ENCODE data around the gene ZNF493. TPM values are rescaled to one million over a fixed set of nuclear protein-coding genes. Genes with fewer than 3 reads are reported as not detected.

Gene ZNF493
- total and polyA plus RNA-seq, 2 experiments from 2014 or later = 8.3 to 8.6 TPM

- Histone ChIP-seq H3K9ac (no peak overlapping the region), H3K9me3 (ENCODE audit: low read depth) (no peaks in the 10 kb centered on the region), H3K27ac (no peak overlapping the region), H3K79me2 (ENCODE audit: insufficient read depth) (peaks cover 8% of the 10 kb centered on the region), H3K36me3 (ENCODE audit: low read depth) (peaks cover 82% of the 10 kb centered on the region), H3K4me2 (ENCODE audit: unreplicated experiment) (no peak overlapping the region), H4K20me1 (ENCODE audit: insufficient read depth) (no peaks in the 10 kb centered on the region), H3K9me2 (ENCODE audit: insufficient read depth) (no peaks in the 10 kb centered on the region), H3F3A (ENCODE audit: insufficient read depth) (no peaks in the 10 kb centered on the region), H3K4me1 (ENCODE audit: insufficient read depth) (no peaks in the 10 kb centered on the region), H2AFZ (no peak overlapping the region), H3K27me3 (replicated peaks; ENCODE audit: insufficient read depth) (no peaks in the 10 kb centered on the region), H3K4me3 (no peak overlapping the region)
- in situ Hi-C loops (cut with MboI) = no loop called here
- no peak for TF ChIP-seq EZH2 (IDR thresholded peaks at IDR 0.05; ENCODE audit: insufficient read depth, poor library complexity, severe bottlenecking)
- 88 to 93% methylated on average over 1 of the region's 1 CpG for WGBS, 2 experiments (ENCODE audit: low coverage in 1 of 2, low lambda C conversion rate in 2 of 2, missing lambda C conversion rate in 2 of 2)
- no peak for DNase-seq
Measured at GRCh38 chr19:21410166-21410565, 13.2 kb downstream of the ZNF493 start.

GRCh38 chr19:21422244-21422643 is 25.3 kb downstream of the ZNF493 start:
- Histone ChIP-seq H3K27ac (no peak overlapping the region), H3K9me3 (ENCODE audit: low read depth) (peaks cover 16% of the 10 kb centered on the region), H3K36me3 (ENCODE audit: low read depth) (peaks cover 27% of the 10 kb centered on the region), H3K4me1 (ENCODE audit: insufficient read depth) (no peaks in the 10 kb centered on the region), H3K27me3 (replicated peaks; ENCODE audit: insufficient read depth) (no peaks in the 10 kb centered on the region), H3K4me3 (no peak overlapping the region), H3K79me2 (ENCODE audit: insufficient read depth) (no peaks in the 10 kb centered on the region), H2AFZ (no peak overlapping the region), H4K20me1 (ENCODE audit: insufficient read depth) (no peaks in the 10 kb centered on the region), H3K9ac (no peak overlapping the region), H3K4me2 (ENCODE audit: unreplicated experiment) (no peak overlapping the region), H3K9me2 (ENCODE audit: insufficient read depth) (no peaks in the 10 kb centered on the region), H3F3A (ENCODE audit: insufficient read depth) (no peaks in the 10 kb centered on the region)
- no peak for TF ChIP-seq EZH2phosphoT487 (IDR thresholded peaks at IDR 0.05; ENCODE audit: insufficient read depth, low read depth)
- no peak for TF ChIP-seq EZH2 (IDR thresholded peaks at IDR 0.05; ENCODE audit: insufficient read depth, poor library complexity, severe bottlenecking)
- DNase-seq = no peak
- in situ Hi-C loops (cut with MboI) = no loop called here

- Histone ChIP-seq H3K9me3 (ENCODE audit: low read depth) (peaks cover 16% of the 10 kb centered on the region), H3K9me2 (ENCODE audit: insufficient read depth) (no peaks in the 10 kb centered on the region), H3K79me2 (ENCODE audit: insufficient read depth) (no peaks in the 10 kb centered on the region), H2AFZ (no peak overlapping the region), H3K4me2 (ENCODE audit: unreplicated experiment) (no peak overlapping the region), H3K4me1 (ENCODE audit: insufficient read depth) (no peaks in the 10 kb centered on the region), H3K27me3 (replicated peaks; ENCODE audit: insufficient read depth) (no peaks in the 10 kb centered on the region), H3K4me3 (no peak overlapping the region), H3K36me3 (ENCODE audit: low read depth) (peaks cover 27% of the 10 kb centered on the region), H3K27ac (no peak overlapping the region), H3K9ac (no peak overlapping the region), H4K20me1 (ENCODE audit: insufficient read depth) (no peaks in the 10 kb centered on the region), H3F3A (ENCODE audit: insufficient read depth) (no peaks in the 10 kb centered on the region)
- no peak for TF ChIP-seq EZH2 (IDR thresholded peaks at IDR 0.05; ENCODE audit: insufficient read depth, poor library complexity, severe bottlenecking)
- WGBS, 2 experiments (ENCODE audit: low coverage in 1 of 2, low lambda C conversion rate in 2 of 2, missing lambda C conversion rate in 2 of 2) = 90 to 94% methylated on average over 1 of the region's 1 CpG
- in situ Hi-C loops (cut with MboI) = no loop called here
- no peak for DNase-seq
Measured at GRCh38 chr19:21423057-21424041, 26.4 kb downstream of the ZNF493 start.

- TF ChIP-seq EZH2phosphoT487 (IDR thresholded peaks at IDR 0.05; ENCODE audit: insufficient read depth, low read depth) (no peak), EZH2 (IDR thresholded peaks at IDR 0.05; ENCODE audit: insufficient read depth, poor library complexity, severe bottlenecking) (no peak)
- WGBS, 2 experiments (ENCODE audit: low coverage in 1 of 2, low lambda C conversion rate in 2 of 2, missing lambda C conversion rate in 2 of 2) = 85 to 90% methylated on average over 5 of the region's 5 CpGs
Measured at GRCh38 chr19:21430675-21431074, 33.7 kb downstream of the ZNF493 start.

More at GRCh38 chr19:21430675-21431074, 33.7 kb downstream of the ZNF493 start:
- Histone ChIP-seq H3K9me2 (ENCODE audit: insufficient read depth) (no peaks in the 10 kb centered on the region), H3K9ac (no peak overlapping the region), H3K4me3 (no peak overlapping the region), H3K9me3 (ENCODE audit: low read depth) (peaks cover 9% of the 10 kb centered on the region), H3K4me2 (ENCODE audit: unreplicated experiment) (no peak overlapping the region), H4K20me1 (ENCODE audit: insufficient read depth) (no peaks in the 10 kb centered on the region), H3K4me1 (ENCODE audit: insufficient read depth) (no peaks in the 10 kb centered on the region), H2AFZ (no peak overlapping the region), H3K79me2 (ENCODE audit: insufficient read depth) (no peaks in the 10 kb centered on the region), H3K27ac (no peak overlapping the region), H3K36me3 (ENCODE audit: low read depth) (no peaks in the 10 kb centered on the region; the same call in 1 of the 2 replicates), H3F3A (ENCODE audit: insufficient read depth) (no peaks in the 10 kb centered on the region; the same call in 1 of the 2 replicates), H3K27me3 (replicated peaks; ENCODE audit: insufficient read depth) (no peaks in the 10 kb centered on the region)
- in situ Hi-C loops (cut with MboI) = no loop called here
- no peak for DNase-seq

Measured in GM23248 (cell line).